ENCODE data around the gene MAT2B. TPM values are rescaled to one million over a fixed set of nuclear protein-coding genes. Genes with fewer than 3 reads are reported as not detected.

Gene MAT2B
- total and polyA plus RNA-seq, 2 of the 8 experiments (the other 6 are each of a cell fraction or from before 2014, with no cell fraction given) = 33.9 to 65.2 TPM

GRCh38 chr5:163552536-163552935 is 47.1 kb downstream of the MAT2B start (continued):
- no peak for TF ChIP-seq SIX5 (IDR thresholded peaks at IDR 0.05; ENCODE audit: low read depth, low read length)
- TF ChIP-seq YY1 (IDR thresholded peaks at IDR 0.05; ENCODE audit: low read depth, low read length) = no peak
- no peak for TF ChIP-seq POLR2AphosphoS5 (IDR thresholded peaks at IDR 0.05; ENCODE audit: low read depth, low read length)
- no peak for TF ChIP-seq SAP30 (IDR thresholded peaks at IDR 0.05; ENCODE audit: insufficient read depth, insufficient replicate concordance, low read length)
- TF ChIP-seq PHF8 (conservative IDR thresholded peaks at IDR 0.05; ENCODE audit: low read depth, low read length) = no peak
- TF ChIP-seq POLR2A (IDR thresholded peaks at IDR 0.05; ENCODE audit: control extremely low read depth in 1 of 2, low read depth in 2 of 2, low read length in 2 of 2) = no peak
